ENCODE measurements around the gene CYP2R1. TPM values are rescaled to one million over a fixed set of nuclear protein-coding genes. Genes with fewer than 3 reads are reported as not detected.

The CYP2R1 gene
- total RNA-seq, 2 experiments from 2014 or later = 14.2 to 15.8 TPM

- H3K4me1 ChIP-seq (ENCODE audit: insufficient read depth, low read length) = no peaks in the 10 kb centered on the region
- ATAC-seq (ENCODE audit: poor library complexity) = no peak
- Mint-ChIP-seq H3K27me3 (no peaks in the 10 kb centered on the region), H3K4me1 (ENCODE audit: low read depth) (peaks cover 11% of the 10 kb centered on the region), H3K4me3 (no peak overlapping the region), H3K36me3 (ENCODE audit: low read depth) (peaks cover 82% of the 10 kb centered on the region), H3K9me3 (no peaks in the 10 kb centered on the region), H3K27ac (peak overlapping the region; percentile 52)
- CTCF ChIA-PET = interaction anchor here (1.2 kb wide), 1 partner anchor 52 kb away, joined by 3 read pairs; no protein-coding TSS in a partner anchor
- no peaks in the 10 kb centered on the region for H3K27me3 ChIP-seq (ENCODE audit: control insufficient read depth in 1 of 2, insufficient read depth in 2 of 2, low read length in 2 of 2)
- POLR2A ChIA-PET = no interaction called here
- H3K9me3 ChIP-seq (ENCODE audit: control insufficient read depth in 1 of 2, insufficient read depth in 1 of 2, low read length in 2 of 2) = no peaks in the 10 kb centered on the region
- no peak for DNase-seq
- no peak overlapping the region for H3K27ac ChIP-seq (ENCODE audit: low read depth in 1 of 2, low read length in 2 of 2)
- H3K4me3 ChIP-seq (ENCODE audit: low read length) = no peak overlapping the region
- intact Hi-C loops (cut with DNase I, micrococcal nuclease) = no loop called here
- H3K36me3 ChIP-seq (ENCODE audit: insufficient read depth, low read length) = peaks cover 26% of the 10 kb centered on the region
- TF ChIP-seq CTCF (IDR thresholded peaks at IDR 0.05) = no peak
These were observed 36.1 kb downstream of the CYP2R1 start for GRCh38 chr11:14855890-14856289.

- H3K27ac ChIP-seq (ENCODE audit: low read depth in 1 of 2, low read length in 2 of 2) = no peak overlapping the region
- H3K4me1 ChIP-seq (ENCODE audit: insufficient read depth, low read length) = no peaks in the 10 kb centered on the region
- Mint-ChIP-seq H3K9me3 (no peaks in the 10 kb centered on the region), H3K36me3 (ENCODE audit: low read depth) (peaks cover 77% of the 10 kb centered on the region), H3K27ac (peak overlapping the region; percentile 28), H3K4me1 (ENCODE audit: low read depth) (peaks cover 11% of the 10 kb centered on the region), H3K4me3 (no peak overlapping the region), H3K27me3 (no peaks in the 10 kb centered on the region)
- DNase-seq = no peak
- CTCF ChIA-PET = no interaction called here
- no peak for TF ChIP-seq CTCF (IDR thresholded peaks at IDR 0.05)
- no peak overlapping the region for H3K4me3 ChIP-seq (ENCODE audit: low read length)
- H3K27me3 ChIP-seq (ENCODE audit: control insufficient read depth in 1 of 2, insufficient read depth in 2 of 2, low read length in 2 of 2) = no peaks in the 10 kb centered on the region
- intact Hi-C loops (cut with DNase I, micrococcal nuclease) = no loop called here
- peaks cover 19% of the 10 kb centered on the region for H3K36me3 ChIP-seq (ENCODE audit: insufficient read depth, low read length)
- H3K9me3 ChIP-seq (ENCODE audit: control insufficient read depth in 1 of 2, insufficient read depth in 1 of 2, low read length in 2 of 2) = no peaks in the 10 kb centered on the region
- POLR2A ChIA-PET = no interaction called here
- ATAC-seq (ENCODE audit: poor library complexity) = no peak
These were observed 38.0 kb downstream of the CYP2R1 start for GRCh38 chr11:14854057-14854456.

- no peak overlapping the region for H3K27ac Mint-ChIP-seq
- intact Hi-C loops (cut with DNase I, micrococcal nuclease) = no loop called here
- Histone ChIP-seq H3K27me3 (ENCODE audit: control insufficient read depth in 1 of 2, insufficient read depth in 2 of 2, low read length in 2 of 2) (no peaks in the 10 kb centered on the region), H3K27ac (ENCODE audit: low read depth in 1 of 2, low read length in 2 of 2) (no peak overlapping the region), H3K9me3 (ENCODE audit: control insufficient read depth in 1 of 2, insufficient read depth in 1 of 2, low read length in 2 of 2) (no peaks in the 10 kb centered on the region), H3K36me3 (ENCODE audit: insufficient read depth, low read length) (peaks cover 17% of the 10 kb centered on the region), H3K4me1 (ENCODE audit: insufficient read depth, low read length) (no peaks in the 10 kb centered on the region), H3K4me3 (ENCODE audit: low read length) (no peak overlapping the region)
- DNase-seq (no peak), ATAC-seq (ENCODE audit: poor library complexity) (no peak)
- H3K27me3 Mint-ChIP-seq = no peaks in the 10 kb centered on the region
- CTCF ChIA-PET = no interaction called here
- peaks cover 68% of the 10 kb centered on the region for H3K36me3 Mint-ChIP-seq (ENCODE audit: low read depth)
- H3K4me1 Mint-ChIP-seq (ENCODE audit: low read depth) = peaks cover 11% of the 10 kb centered on the region
- no peak for TF ChIP-seq CTCF (IDR thresholded peaks at IDR 0.05)
- no peaks in the 10 kb centered on the region for H3K9me3 Mint-ChIP-seq
- no peak overlapping the region for H3K4me3 Mint-ChIP-seq
- POLR2A ChIA-PET = no interaction called here
These were observed 39.4 kb downstream of the CYP2R1 start for GRCh38 chr11:14852571-14853177.

Measured in CD4-positive, alpha-beta T cell (primary cell).